GM12878 (cell line): ENCODE measurements around the gene DNMT3B.

Source experiments
- ATF7 ChIP-seq: fragments of 450-650 bp; IDR thresholded peaks from 2 replicates; pipeline ENCODE4 v1.6.1; 2016; ENCODE audit warnings: low read depth, mild to moderate bottlenecking
- CBX5 ChIP-seq: sonication (generic); IDR thresholded peaks from 2 replicates; pipeline ENCODE4 v1.6.1; 2016; ENCODE audit warnings: low read depth, moderate library complexity, mild to moderate bottlenecking, inconsistent platforms
- CTCF ChIP-seq, 3 experiments: IDR thresholded peaks in 2 of 3; conservative IDR thresholded peaks in 1 of 3; 2 replicates each; pipeline ENCODE4 v1.5.1; 2011; ENCODE audit warnings: low read depth in 3 of 3, low read length in 3 of 3, mild to moderate bottlenecking in 3 of 3, control low read depth in 2 of 3, moderate library complexity in 2 of 3, inconsistent platforms in 1 of 3, mixed read lengths in 1 of 3; ENCODE audit not compliant: control insufficient read depth in 2 of 3, insufficient read depth in 1 of 3; ENCODE audit errors: extremely low read depth in 1 of 3
- EZH2 ChIP-seq: IDR thresholded peaks from 2 replicates; pipeline ENCODE4 v1.6.1; 2012; ENCODE audit warnings: low read depth, mild to moderate bottlenecking, control low read depth, inconsistent platforms, low read length, borderline replicate concordance; ENCODE audit not compliant: control insufficient read depth
- JUND ChIP-seq: IDR thresholded peaks from 2 replicates; pipeline ENCODE4 v1.6.1; 2012; ENCODE audit warnings: low read depth, mild to moderate bottlenecking, low read length, improper control_type of control experiment, moderate library complexity
- MXI1 ChIP-seq: fragments of 150-350 bp; IDR thresholded peaks from 2 replicates; pipeline ENCODE4 v1.6.1; 2011; ENCODE audit warnings: low read depth, mild to moderate bottlenecking, inconsistent platforms, low read length, improper control_type of control experiment
- SUZ12 ChIP-seq: fragments of 200-600 bp; sonication (generic); IDR thresholded peaks from one replicate; pipeline ENCODE4 v1.6.1; 2018; ENCODE audit warnings: antibody characterized with exemption, mild to moderate bottlenecking; ENCODE audit not compliant: unreplicated experiment
- TAF1 ChIP-seq: IDR thresholded peaks from 2 replicates; pipeline ENCODE4 v1.6.1; 2011; ENCODE audit warnings: mild to moderate bottlenecking, low read depth, low read length, borderline replicate concordance

GRCh38 chr20:32846852-32847251 is 84.7 kb downstream of the DNMT3B start:
- TF ChIP-seq SUZ12 (no peak), MXI1 (no peak), CTCF (IDR thresholded peaks at IDR 0.05 in 2 of 3, conservative IDR thresholded peaks at IDR 0.05 in 1 of 3; ENCODE audit: control insufficient read depth in 2 of 3, extremely low read depth in 1 of 3, insufficient read depth in 1 of 3, low read depth in 3 of 3, low read length in 3 of 3) (no peak), JUND (no peak), CBX5 (no peak), EZH2 (no peak), ATF7 (no peak), TAF1 (no peak)
